Endometrial microvascular endothelial cells (primary cell): ENCODE measurements around the gene POU3F1. TPM values are rescaled to one million over a fixed set of nuclear protein-coding genes. Genes with fewer than 3 reads are reported as not detected.

Experiments
- in situ Hi-C: cut with HindIII; loops from 2 replicates; pipeline ENCODE4 v1.10.0; 2017; ENCODE audit warnings: low sequenced_read_pairs, low pct_unique_long_range_greater_than_20kb; ENCODE audit errors: inconsistent ontology term
- total RNA-seq: library from RNA; depleted of rRNA; stranded (reverse); fragments of >200 nt; gene quantifications from one replicate; pipeline ENCODE4 v1.2.3, GENCODE V29; 2015; ENCODE audit errors: inconsistent ontology term

POU3F1 gene
- total RNA-seq, 1 donor from 2014 or later = not detected

- in situ Hi-C loops = loop anchor here (25.0 kb wide), 1 partner anchor 779 kb away; no protein-coding TSS in a partner anchor
These were observed 13.6 kb downstream of the POU3F1 start for GRCh38 chr1:38032992-38033391.

GRCh38 chr1:38031513-38031866 lies 15.1 kb downstream of the POU3F1 start:
- in situ Hi-C loops = loop anchor here (25.0 kb wide), 1 partner anchor 781 kb away; no protein-coding TSS in a partner anchor

GRCh38 chr1:38030596-38031512 lies 15.7 kb downstream of the POU3F1 start:
- in situ Hi-C loops = loop anchor here (25.0 kb wide), 1 partner anchor 781 kb away; no protein-coding TSS in a partner anchor

GRCh38 chr1:38029685-38030511 lies 16.7 kb downstream of the POU3F1 start:
- in situ Hi-C loops = loop anchor here (25.0 kb wide), 1 partner anchor 782 kb away; no protein-coding TSS in a partner anchor

GRCh38 chr1:38029081-38029681 lies 17.4 kb downstream of the POU3F1 start:
- in situ Hi-C loops = loop anchor here (25.0 kb wide), 1 partner anchor 783 kb away; no protein-coding TSS in a partner anchor

GRCh38 chr1:38028671-38029070 lies 17.9 kb downstream of the POU3F1 start:
- in situ Hi-C loops = loop anchor here (25.0 kb wide), 1 partner anchor 784 kb away; no protein-coding TSS in a partner anchor

DNA sequence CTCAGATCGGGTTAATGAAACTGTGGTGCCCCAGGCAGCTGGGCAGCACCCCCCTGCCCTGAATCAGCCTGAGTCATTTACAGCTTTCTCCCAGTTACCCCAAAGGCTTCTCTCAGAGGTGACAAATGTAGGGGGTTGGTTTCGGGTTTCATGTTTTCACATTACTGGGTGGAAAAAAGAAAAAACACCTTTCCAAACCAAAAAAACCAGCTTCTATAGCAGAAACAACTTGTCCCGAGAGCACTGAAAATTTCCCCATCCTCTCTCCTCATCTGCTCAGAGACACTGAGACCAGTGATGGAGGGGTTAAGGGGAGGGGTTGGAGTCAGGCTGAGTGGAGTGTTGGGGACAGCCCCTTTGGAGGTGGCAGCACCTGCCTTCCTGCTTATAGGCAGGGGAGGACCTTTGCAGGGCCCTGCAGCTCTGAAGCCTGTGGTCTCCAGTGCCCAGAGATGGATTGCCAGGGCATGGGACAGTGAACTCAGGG lies 18.4 kb downstream of the POU3F1 start:
- in situ Hi-C loops = loop anchor here (25.0 kb wide), 1 partner anchor 784 kb away; no protein-coding TSS in a partner anchor

GRCh38 chr1:38027201-38028104 lies 19.1 kb downstream of the POU3F1 start:
- in situ Hi-C loops = loop anchor here (25.0 kb wide), 1 partner anchor 785 kb away; no protein-coding TSS in a partner anchor

DNA sequence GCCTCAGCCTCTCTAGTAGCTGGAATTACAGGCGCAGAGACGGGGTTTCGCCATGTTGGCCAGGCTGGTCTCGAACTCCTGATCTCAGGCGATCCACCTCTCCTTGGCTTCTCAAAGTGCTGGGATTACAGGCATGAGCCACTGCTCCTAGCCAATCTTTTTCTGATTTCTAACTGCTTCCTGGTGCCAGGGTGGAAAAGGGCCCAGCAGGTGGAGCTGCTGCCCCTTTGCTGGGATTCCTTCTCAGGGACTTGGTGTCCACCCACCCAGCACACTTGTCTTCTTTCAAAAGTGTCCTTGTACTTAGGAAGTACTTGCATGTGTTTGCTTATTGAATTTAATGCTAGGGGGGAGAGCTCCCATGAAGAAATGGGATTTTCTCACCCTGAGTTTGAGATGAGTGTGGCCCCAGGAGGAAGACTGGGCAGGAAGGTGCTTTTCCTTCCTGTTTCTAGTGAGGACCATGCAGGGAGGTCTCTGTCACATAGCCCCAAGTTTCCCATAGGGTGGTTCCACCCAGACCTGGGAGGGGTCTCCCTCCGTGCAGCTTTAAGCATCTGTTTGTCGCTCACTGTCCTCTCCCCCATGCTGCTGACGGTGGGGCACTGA lies 19.9 kb downstream of the POU3F1 start:
- in situ Hi-C loops = loop anchor here (25.0 kb wide), 1 partner anchor 786 kb away; no protein-coding TSS in a partner anchor

GRCh38 chr1:38025664-38026063 lies 20.9 kb downstream of the POU3F1 start:
- in situ Hi-C loops = loop anchor here (25.0 kb wide), 1 partner anchor 787 kb away; no protein-coding TSS in a partner anchor

- in situ Hi-C loops = loop anchor here (25.0 kb wide), 1 partner anchor 787 kb away; no protein-coding TSS in a partner anchor
These were observed 21.4 kb downstream of the POU3F1 start for GRCh38 chr1:38025233-38025632.

GRCh38 chr1:38022810-38023209 lies 23.8 kb downstream of the POU3F1 start:
- in situ Hi-C loops = no loop called here

DNA sequence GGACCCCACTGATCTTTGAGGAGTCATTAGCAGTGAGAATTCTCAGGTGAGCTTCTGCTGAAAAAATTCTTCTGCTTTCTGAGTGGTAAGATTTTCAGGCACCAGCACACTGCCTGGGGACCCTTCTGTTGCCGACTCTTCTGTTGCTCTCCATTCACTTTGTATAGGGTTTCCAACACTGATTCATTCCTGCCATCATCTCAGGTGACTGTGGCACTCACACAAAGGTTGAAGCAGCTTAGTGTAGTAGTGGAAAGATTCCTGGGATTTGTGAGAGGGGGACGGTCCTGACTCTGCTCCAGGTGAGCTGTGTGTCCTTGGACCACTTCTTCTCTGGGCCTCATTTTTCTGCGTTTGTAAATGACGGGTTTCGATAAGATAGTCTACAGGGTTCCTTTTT lies 24.6 kb downstream of the POU3F1 start:
- in situ Hi-C loops = no loop called here

GRCh38 chr1:38020396-38020795 lies 26.2 kb downstream of the POU3F1 start:
- in situ Hi-C loops = no loop called here

GRCh38 chr1:38018864-38019343 lies 27.7 kb downstream of the POU3F1 start:
- in situ Hi-C loops = no loop called here

DNA sequence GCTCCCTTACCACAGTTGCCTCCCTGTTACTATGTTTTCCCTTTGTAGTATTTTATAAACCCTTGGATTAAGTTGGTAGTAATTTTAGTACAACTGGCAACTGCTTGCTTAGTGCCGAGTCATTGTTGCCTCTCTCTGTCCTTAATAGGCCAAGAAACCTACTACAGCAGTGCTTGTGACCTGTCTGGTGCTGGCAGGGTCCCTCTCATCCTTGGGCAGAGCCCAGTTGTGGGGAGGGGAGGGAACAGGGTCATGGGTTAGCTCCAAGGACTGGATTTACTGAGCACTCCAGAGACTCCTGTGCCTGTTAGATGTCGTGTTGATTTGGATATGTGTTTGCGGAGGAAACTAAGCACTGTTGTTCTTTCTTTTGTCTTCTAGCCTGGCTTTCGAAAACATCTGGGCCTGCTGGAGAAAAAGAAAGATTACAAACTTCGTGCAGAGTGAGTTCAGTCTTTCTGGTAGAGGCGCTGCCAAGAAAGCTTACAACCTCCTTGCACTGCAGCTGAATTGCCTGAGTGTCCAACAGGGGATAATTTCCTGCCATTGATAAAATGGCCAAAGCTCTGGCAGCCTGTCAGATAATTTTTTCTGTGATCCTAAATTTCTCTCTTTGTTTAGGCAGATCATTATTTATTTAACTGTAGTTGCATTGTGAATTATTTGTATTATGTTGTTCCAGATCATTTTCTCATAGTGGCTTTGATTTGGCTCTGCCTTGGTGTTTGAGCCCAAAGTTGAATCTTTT lies 30.4 kb downstream of the POU3F1 start:
- in situ Hi-C loops = no loop called here
